B cell (primary cell): ENCODE measurements around the gene CKMT2.

Experiments used
- CTCF ChIP-seq: fragments of 200-600 bp; IDR thresholded peaks from one replicate; pipeline ENCODE4 v1.8.0; 2022; ENCODE audit warnings: antibody characterized with exemption, mild to moderate bottlenecking
- EZH2 ChIP-seq: IDR thresholded peaks from 2 replicates; pipeline ENCODE4 v1.6.1; 2012; ENCODE audit warnings: borderline replicate concordance, low read depth, mild to moderate bottlenecking, moderate library complexity, low read length; ENCODE audit not compliant: insufficient read depth, poor library complexity, severe bottlenecking

DNA sequence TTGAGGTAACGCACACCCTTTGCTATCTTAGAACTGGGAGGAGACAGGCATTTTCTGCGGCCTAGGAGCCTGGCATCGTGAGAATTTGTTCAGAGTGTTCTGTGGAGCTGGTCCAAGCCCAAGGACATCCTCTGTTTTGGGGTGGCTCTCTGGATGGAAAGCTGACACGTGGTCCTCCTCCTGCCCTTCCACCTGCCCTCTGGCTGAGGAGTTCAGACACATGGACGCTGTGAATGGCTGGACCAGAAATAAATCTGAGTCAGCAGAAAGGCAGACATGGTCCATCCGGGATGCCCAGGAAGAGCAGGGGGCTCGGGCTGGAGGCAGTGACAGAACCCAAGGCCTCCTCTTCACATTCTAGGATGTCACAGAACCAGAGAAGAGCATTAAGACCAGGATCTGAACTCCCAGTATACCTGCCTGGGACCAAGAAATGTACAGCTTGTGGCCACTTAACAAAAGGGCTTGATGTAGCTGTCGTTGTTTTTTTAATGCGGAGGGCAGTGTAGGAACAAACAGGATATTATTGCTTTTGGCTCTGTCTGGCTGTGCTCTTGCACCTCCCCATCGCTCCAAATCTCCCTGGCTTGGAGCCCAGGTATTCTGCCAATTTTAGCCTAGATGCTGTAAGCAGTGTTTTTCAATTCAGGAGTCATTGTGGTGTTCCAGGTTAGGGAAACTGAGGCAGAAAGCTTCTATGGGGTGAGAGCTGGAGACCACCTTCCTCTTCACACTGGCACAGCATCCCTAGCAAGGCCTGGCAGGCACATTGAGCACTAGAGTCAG, 2.4 kb downstream of the CKMT2 start:
- TF ChIP-seq CTCF (no peak), EZH2 (no peak)
